Eye (tissue), 1 donor: ENCODE results near the gene KLHDC4.

Experiments used
- DNase-seq: peaks from one replicate; pipeline ENCODE4 v3.0.0-alpha.2; 2015

KLHDC4 gene

GRCh38 chr16:87680272-87680644, 85.5 kb downstream of the KLHDC4 start:
- DNase-seq, result no peak

GRCh38 chr16:87679593-87680271, 86.1 kb downstream of the KLHDC4 start:
- no peak for DNase-seq

DNA sequence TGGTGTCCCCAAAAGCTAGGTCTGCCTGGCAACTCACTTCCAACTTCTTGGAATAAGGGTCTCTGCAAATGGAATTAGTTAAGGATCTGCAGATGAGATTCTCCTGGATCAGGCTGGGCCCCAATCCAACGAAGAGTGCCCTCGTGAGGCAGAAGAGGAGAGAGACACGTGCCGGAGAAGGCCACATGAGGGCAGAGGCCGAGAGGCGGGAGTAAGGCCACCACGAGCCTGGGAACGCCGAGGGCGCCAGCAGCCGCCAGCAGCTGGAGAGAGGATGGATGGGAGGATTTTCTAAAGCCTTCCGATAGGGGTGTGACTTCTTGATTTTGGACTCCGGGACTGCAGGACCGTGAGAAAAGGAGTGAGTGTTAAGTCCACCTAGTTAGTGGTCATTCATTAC, 87.2 kb downstream of the KLHDC4 start:
- no peak for DNase-seq

GRCh38 chr16:87677830-87678229, 88.0 kb downstream of the KLHDC4 start:
- no peak for DNase-seq

DNA sequence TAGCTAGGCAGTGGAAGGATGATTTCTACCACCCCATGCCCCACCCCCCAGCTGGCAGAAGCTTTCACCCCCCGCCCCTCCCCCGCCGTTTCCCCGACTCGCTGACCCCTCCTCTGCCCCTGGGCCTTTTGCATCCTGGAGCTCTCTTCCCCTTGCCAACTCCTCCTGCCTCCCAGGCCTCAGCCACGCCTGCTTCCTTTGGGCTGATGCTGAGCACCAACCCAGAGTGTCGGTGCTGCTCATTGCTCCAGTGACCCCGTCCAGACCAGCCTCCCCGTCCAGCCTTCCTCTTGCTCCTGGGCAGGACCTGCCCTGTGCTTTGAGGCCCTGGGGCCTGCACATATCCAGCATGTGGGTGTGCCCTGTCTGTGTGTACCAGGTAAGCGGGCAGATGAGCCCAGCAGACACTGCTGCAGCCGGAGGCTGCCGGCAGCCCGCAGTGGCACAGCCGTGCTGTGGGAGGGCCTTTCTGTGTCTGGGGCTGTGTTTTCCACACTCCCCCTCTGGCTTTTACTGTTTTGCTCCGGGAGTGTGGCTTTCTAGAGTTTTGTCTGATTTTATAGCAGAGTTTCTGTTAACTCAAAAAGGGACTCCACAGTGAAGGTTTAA, 90.6 kb downstream of the KLHDC4 start:
- DNase-seq, result no peak

DNA sequence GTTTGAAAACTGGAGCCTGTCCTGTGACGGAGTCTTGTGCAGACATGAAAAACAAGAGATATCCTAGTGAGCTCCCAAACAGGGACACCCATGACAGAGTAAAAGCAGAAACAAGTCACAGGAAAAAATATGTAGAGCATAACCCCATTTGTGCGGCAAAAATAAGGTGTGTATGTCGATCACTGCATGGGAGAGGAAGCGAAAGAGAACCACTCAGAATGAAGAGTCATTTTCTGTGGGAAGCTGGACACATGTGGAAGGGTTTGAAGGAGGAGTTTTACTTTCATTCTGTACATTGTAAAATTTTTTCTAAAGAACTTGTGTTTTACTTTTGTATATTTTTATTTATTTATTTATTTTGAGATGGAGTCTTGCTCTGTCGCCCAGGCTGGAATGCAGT, 91.4 kb downstream of the KLHDC4 start:
- DNase-seq, result no peak

GRCh38 chr16:87671715-87672270, 94.0 kb downstream of the KLHDC4 start:
- no peak for DNase-seq

DNA sequence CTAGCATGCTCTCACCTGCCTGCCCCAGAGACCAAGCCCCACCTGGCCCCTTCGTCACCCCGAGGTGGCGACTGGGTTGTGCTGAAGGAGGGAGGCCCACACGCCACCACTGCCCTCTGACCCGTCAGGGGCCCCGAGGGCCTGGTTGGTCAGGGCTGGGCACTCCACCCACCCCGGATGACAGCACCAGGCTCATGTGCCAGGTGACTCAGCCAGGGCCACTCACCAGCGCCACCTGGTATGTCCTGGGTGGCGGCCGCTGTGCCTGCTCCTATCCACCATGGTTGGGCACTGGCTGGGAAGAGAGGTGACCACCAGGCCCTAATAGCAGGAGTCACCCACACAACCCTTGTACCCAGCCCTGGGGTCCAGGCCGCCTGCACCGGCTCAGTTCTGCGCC, 94.6 kb downstream of the KLHDC4 start:
- no peak for DNase-seq

DNA sequence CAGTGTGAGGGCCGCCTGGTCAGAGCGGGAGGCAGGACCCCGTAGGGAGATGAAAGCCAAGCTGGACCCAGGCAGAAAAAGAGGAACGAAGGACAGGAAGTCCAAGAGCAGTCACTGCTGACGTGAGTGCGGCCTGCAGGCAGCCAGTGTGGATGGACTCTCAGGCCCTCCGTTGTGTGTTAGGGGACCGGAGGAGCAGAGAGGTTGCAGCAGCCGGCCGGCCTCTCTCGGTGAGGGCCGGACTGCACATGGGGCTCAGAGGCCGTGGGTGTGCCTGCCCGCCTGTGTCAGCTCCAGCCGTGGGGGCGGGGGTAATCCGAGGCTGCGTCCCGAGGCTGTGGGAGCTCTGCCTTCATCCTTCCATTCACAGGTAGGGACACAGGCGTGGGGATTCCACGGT, 96.1 kb downstream of the KLHDC4 start:
- DNase-seq, result no peak

DNA sequence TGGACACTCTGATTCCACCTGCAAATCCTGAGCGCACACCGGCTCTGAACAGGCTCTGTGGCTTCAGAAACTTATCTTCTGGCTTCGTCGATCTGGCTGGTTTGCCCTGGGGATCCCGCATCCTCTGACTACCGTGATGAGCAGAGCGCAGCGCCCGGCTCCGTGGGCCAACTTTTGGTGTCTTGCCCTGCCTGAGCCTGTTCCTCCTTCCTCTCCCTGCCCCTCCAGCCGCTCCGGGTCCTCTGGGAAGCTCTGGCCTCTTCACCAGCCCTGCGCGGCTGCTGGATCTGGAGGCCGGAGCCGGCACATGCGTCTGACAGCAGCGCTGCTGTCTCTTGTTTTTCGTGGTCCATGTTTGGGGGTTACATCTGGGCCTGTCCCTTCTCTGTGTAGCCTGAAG, 97.8 kb downstream of the KLHDC4 start:
- no peak for DNase-seq

DNA sequence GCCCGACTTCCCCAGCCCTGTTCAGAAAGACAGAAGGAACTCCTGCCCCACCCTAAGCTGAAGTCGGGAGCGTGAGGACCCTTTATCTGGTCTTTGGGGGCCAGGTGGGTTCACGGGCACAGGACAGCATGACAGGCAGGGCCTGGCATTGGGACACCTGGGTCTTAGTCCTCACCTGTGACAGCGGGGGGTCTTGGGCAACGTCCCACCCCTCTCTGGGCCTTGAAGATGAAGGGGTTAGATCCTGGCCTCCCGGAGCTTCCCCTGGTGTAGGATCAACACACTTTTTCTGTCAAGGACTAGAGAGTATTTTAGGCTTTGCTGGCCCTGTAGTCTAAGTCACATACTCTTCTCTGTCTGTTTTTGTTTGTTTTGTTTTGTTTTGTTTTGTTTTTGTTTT, 98.3 kb downstream of the KLHDC4 start:
- no peak for DNase-seq

GRCh38 chr16:87666919-87667318, 98.9 kb downstream of the KLHDC4 start:
- no peak for DNase-seq

GRCh38 chr16:87665193-87665592, 100.6 kb downstream of the KLHDC4 start:
- DNase-seq, result no peak

DNA sequence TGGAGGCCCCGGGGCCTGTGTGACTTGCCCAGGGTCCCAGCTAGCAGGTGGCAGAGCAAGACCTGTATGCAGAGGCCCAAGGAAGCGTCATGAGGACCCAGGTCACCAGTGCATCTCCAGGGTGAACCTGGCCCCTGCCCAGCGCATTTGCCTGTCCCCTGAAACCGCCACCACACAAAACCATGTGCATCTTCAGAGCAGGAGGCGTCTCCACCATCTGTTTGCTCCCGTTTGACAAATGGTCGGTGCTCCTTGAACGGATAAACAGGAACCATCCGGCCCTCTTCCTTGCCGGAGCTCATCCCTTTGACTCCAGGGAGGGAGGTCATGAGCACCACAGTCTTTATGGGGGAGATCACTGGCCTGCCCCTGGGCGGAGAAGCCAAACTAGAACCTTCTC, 101.0 kb downstream of the KLHDC4 start:
- no peak for DNase-seq

DNA sequence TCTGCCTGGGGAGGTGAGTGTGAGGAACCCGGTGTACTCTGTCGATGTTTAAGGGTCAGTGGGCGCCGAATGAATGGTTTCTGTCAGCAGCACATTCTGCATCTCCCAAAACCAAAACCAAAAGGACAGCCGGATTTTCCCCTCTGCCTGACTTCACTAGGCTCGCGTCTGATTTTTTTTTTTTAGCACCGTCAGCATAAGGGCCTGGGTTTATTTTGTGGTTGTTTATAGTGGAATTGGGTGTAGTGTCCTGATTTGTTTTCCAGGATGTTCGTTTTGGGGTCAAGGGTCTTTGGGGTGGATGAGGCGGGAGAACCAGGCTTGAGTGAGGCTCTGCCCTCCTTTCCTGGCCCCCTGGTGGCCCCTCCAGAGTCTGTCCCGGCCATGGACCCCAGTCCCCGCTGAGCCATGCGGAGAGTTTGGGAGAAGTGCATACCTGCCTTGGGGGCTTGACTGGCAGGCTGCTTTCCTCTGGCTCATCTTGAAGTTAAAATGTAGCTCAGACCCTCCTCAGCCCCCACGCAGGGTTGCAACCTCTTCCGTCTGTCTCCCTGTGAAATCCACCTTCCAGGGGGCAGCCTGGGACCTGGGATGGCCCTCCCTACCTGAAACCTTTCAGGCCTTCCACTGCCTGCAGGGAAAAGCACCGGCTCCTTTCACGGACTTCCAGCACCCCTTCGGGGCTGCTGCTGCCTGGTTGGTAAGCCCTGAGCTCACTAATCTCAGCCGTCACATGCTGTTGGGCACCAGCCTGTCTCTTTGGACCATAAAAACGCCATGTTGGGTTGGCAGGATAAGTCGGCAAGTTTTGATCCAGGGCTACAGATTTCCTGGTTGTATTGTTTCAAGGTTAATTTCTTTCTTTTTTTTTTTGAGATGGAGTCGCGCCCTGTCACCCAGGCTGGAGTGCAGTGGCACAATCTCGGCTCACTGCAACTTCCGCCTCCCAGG, 103.3 kb downstream of the KLHDC4 start:
- DNase-seq, result no peak

DNA sequence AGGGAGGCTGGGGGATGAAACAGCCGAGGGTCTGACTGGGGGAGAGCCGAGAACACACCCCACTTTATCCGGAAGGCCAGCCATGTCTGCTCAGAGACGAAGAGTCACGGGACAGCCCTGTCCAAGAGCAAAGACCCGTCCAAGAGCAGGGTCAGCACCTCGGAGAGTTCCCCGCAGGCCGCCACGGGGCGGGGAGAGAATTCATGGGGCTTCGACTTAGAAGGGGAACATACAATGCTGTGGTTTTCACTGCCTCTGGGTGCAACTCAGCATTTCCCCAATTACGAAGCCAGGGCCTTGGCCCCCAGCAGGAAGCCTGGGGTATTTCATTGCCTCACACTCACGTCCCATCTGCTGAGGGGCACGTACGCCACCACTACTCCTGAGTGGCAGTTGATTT, 104.2 kb downstream of the KLHDC4 start:
- peak; percentile 75 for DNase-seq

GRCh38 chr16:87658564-87659225, 107.1 kb downstream of the KLHDC4 start:
- peak; percentile 42 for DNase-seq
